GM12865 (cell line): Measurements from ENCODE around the gene TANGO2.

Experiments
- DNase-seq: peaks from one replicate; pipeline ENCODE4 v3.0.0; 2010; ENCODE audit warnings: low read depth
- H3K4me3 ChIP-seq: 2 replicates; pipeline ENCODE4 v1.5.1; 2011; ENCODE audit warnings: mild to moderate bottlenecking, low read depth, low read length, control low read depth
- CTCF ChIP-seq: IDR thresholded peaks from 2 replicates; pipeline ENCODE4 v1.5.1; 2011; ENCODE audit warnings: low read length, control low read depth, low read depth, inconsistent platforms; ENCODE audit not compliant: insufficient read depth; ENCODE audit errors: missing control alignments

TANGO2 gene

GRCh38 chr22:19974935-19975706 is 45.8 kb upstream of the TANGO2 start:
- no peak for DNase-seq
- no peak for TF ChIP-seq CTCF

GRCh38 chr22:19975707-19976035 is 45.2 kb upstream of the TANGO2 start:
- no peak for TF ChIP-seq CTCF
- no peak for DNase-seq
- H3K4me3 ChIP-seq, result no peak overlapping the region

More at GRCh38 chr22:19974935-19975706, 45.8 kb upstream of the TANGO2 start:
- no peak overlapping the region for H3K4me3 ChIP-seq

GRCh38 chr22:19976671-19977070 is 44.2 kb upstream of the TANGO2 start:
- no peak overlapping the region for H3K4me3 ChIP-seq
- no peak for DNase-seq
- no peak for TF ChIP-seq CTCF

GRCh38 chr22:19977296-19978243 is 43.3 kb upstream of the TANGO2 start:
- H3K4me3 ChIP-seq, result no peak overlapping the region
- no peak for DNase-seq
- TF ChIP-seq CTCF, result no peak

- no peak overlapping the region for H3K4me3 ChIP-seq
- no peak for DNase-seq
- no peak for TF ChIP-seq CTCF
Observed at GRCh38 chr22:19978748-19979147, 42.2 kb upstream of the TANGO2 start.

GRCh38 chr22:19979712-19980493 is 41.0 kb upstream of the TANGO2 start:
- H3K4me3 ChIP-seq, result no peak overlapping the region
- DNase-seq, result no peak
- no peak for TF ChIP-seq CTCF
